Measurements from ENCODE around the gene STAT1. TPM values are rescaled to one million over a fixed set of nuclear protein-coding genes. Genes with fewer than 3 reads are reported as not detected.

The STAT1 gene
- total and polyA plus RNA-seq, 9 of the 15 experiments (the other 6 are each of a cell fraction or from before 2014, with no cell fraction given): 8.7 to 34.4 (median 26.8) TPM

DNA sequence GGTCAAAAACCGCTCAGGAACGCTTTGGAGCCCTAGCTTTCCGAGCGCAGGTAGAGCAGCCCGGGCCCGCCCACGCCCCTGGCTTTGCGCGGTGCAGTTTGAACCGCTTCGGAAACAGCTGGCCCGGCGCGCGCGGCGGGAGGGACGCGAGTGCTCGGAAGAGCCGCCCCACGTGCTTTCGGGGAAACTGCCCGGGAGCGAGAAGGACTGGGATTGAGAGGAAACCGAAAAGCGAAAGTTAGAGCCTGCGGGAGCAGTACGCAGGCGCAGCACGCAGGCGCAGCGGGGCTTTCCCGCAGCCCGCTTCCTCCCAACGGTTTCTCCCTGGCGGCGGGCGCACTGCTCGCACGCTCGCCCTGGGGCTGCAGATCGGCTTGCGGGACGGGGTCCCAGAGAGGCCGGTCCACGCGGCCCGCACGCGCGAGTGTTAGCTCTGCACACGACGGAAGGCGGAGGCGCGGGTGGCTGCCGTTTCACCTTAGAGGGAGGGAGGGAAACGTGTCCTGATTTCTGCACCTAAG lies 6.3 kb upstream of the STAT1 start (continued):
- TF ChIP-seq CHAMP1 (IDR thresholded peaks at IDR 0.05): peak; percentile 75; the same call in 1 of the 2 replicates
- peak; percentile 87; the same call in 1 of the 2 replicates for TF ChIP-seq FOXK1 (CRISPR knock-in tag; IDR thresholded peaks at IDR 0.05; ENCODE audit: borderline replicate concordance)
- TF ChIP-seq SMARCE1 (IDR thresholded peaks at IDR 0.05): peak; percentile 51
- no peak for TF ChIP-seq PURB (CRISPR knock-in tag; IDR thresholded peaks at IDR 0.05; ENCODE audit: low read depth)
- peak; percentile 89 for TF ChIP-seq SOX6 (IDR thresholded peaks at IDR 0.05)
- TF ChIP-seq ZFX (CRISPR knock-in tag; IDR thresholded peaks at IDR 0.05): peak; percentile 66
- TF ChIP-seq VEZF1 (CRISPR knock-in tag; IDR thresholded peaks at IDR 0.05): peak; percentile 62
- TF ChIP-seq, protein P1, sequence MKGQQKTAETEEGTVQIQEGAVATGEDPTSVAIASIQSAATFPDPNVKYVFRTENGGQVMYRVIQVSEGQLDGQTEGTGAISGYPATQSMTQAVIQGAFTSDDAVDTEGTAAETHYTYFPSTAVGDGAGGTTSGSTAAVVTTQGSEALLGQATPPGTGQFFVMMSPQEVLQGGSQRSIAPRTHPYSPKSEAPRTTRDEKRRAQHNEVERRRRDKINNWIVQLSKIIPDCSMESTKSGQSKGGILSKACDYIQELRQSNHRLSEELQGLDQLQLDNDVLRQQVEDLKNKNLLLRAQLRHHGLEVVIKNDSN (CRISPR knock-in tag; IDR thresholded peaks at IDR 0.05): peak; percentile 94
- TF ChIP-seq TRIM24 (IDR thresholded peaks at IDR 0.05): peak; percentile 18 to 48; a peak in 2 of 4 replicates
- TF ChIP-seq ILK (tag; IDR thresholded peaks at IDR 0.05; ENCODE audit: borderline replicate concordance, low read depth): no peak
- TF ChIP-seq TAF1 (IDR thresholded peaks at IDR 0.05; ENCODE audit: control insufficient read depth, extremely low read depth, insufficient read depth, low read length, severe bottlenecking): peak; percentile 84
- peak; percentile 83 for TF ChIP-seq MYBL2 (IDR thresholded peaks at IDR 0.05; ENCODE audit: low read depth)
- no peak; the same call in 1 of the 2 replicates for TF ChIP-seq MYBL2 (CRISPR knock-in tag; IDR thresholded peaks at IDR 0.05; ENCODE audit: borderline replicate concordance)
- peak; percentile 94 for TF ChIP-seq JUND (IDR thresholded peaks at IDR 0.05; ENCODE audit: borderline replicate concordance, low read depth, low read length)
- TF ChIP-seq JUND (tag; IDR thresholded peaks at IDR 0.05; ENCODE audit: borderline replicate concordance, low read depth, low read length): peak; percentile 46; the same call in 1 of the 3 replicates
- TF ChIP-seq, protein P2, sequence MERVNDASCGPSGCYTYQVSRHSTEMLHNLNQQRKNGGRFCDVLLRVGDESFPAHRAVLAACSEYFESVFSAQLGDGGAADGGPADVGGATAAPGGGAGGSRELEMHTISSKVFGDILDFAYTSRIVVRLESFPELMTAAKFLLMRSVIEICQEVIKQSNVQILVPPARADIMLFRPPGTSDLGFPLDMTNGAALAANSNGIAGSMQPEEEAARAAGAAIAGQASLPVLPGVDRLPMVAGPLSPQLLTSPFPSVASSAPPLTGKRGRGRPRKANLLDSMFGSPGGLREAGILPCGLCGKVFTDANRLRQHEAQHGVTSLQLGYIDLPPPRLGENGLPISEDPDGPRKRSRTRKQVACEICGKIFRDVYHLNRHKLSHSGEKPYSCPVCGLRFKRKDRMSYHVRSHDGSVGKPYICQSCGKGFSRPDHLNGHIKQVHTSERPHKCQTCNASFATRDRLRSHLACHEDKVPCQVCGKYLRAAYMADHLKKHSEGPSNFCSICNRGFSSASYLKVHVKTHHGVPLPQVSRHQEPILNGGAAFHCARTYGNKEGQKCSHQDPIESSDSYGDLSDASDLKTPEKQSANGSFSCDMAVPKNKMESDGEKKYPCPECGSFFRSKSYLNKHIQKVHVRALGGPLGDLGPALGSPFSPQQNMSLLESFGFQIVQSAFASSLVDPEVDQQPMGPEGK (CRISPR knock-in tag; IDR thresholded peaks at IDR 0.05; ENCODE audit: borderline replicate concordance): no peak
- TF ChIP-seq KDM5B (IDR thresholded peaks at IDR 0.05; ENCODE audit: insufficient replicate concordance, low read depth, low read length): peak; percentile 57
- no peak for TF ChIP-seq CTCFL (IDR thresholded peaks at IDR 0.05; ENCODE audit: borderline replicate concordance, insufficient read depth, low read depth, low read length, poor library complexity, severe bottlenecking)

Data from K562 (cell line).